A673 (cell line): ENCODE measurements around the gene SUDS3. TPM values are rescaled to one million over a fixed set of nuclear protein-coding genes. Genes with fewer than 3 reads are reported as not detected.

Experiments
- Bru-seq: library from RNA; stranded (reverse); fragments of 400-500 nt; gene quantifications from one replicate; lab custom pipeline; 2021; lab: Mats Ljungman, UMichigan
- BruChase-seq, 2 experiments: library from RNA; stranded (reverse); fragments of 400-500 nt; gene quantifications; one replicate each; lab custom pipeline; 2021; lab: Mats Ljungman, UMichigan
- BruUV-seq: library from RNA; stranded (reverse); fragments of 400-500 nt; replicated peaks from 2 replicates; lab custom pipeline; 2021; lab: Mats Ljungman, UMichigan
- CTCF ChIA-PET: fragments of 300-600 bp; sonication (Branson Sonifier 250); formaldehyde crosslinking; loops from one replicate; lab custom pipeline; 2022; ENCODE audit warnings: antibody characterized with exemption; lab: Charles Lee
- POLR2A ChIA-PET: fragments of 300-600 bp; sonication (Branson Sonifier 250); formaldehyde crosslinking; loops from one replicate; lab custom pipeline; 2022; ENCODE audit warnings: antibody characterized with exemption; ENCODE audit not compliant: low non-redundant PET; lab: Charles Lee
- DNase-seq: peaks from one replicate; pipeline ENCODE4 v3.0.0-alpha.2; 2015; ENCODE audit warnings: low spot score
- H3K27ac ChIP-seq: fragments of 200-600 bp; sonication (generic); 2 replicates; pipeline ENCODE4 v1.5.1; 2016; ENCODE audit warnings: mixed run types, low read depth, mild to moderate bottlenecking, mixed read lengths, antibody characterized with exemption, low read length; ENCODE audit not compliant: poor library complexity, severe bottlenecking
- H3K27me3 ChIP-seq: fragments of 200-600 bp; sonication (generic); replicated peaks from 2 replicates; pipeline ENCODE4 v1.6.1; 2017; ENCODE audit warnings: mixed run types, low read depth, mild to moderate bottlenecking, mixed read lengths, antibody characterized with exemption, low read length; ENCODE audit not compliant: insufficient read depth, poor library complexity
- H3K36me3 ChIP-seq: fragments of 200-600 bp; sonication (generic); 2 replicates; pipeline ENCODE4 v1.6.1; 2016; ENCODE audit warnings: mixed run types, mild to moderate bottlenecking, mixed read lengths, antibody characterized with exemption, low read length; ENCODE audit not compliant: insufficient read depth, poor library complexity, severe bottlenecking
- H3K4me1 ChIP-seq: fragments of 200-600 bp; sonication (generic); 2 replicates; pipeline ENCODE4 v1.6.1; 2017; ENCODE audit warnings: mixed run types, mild to moderate bottlenecking, mixed read lengths, antibody characterized with exemption, low read length; ENCODE audit not compliant: insufficient read depth, poor library complexity, severe bottlenecking
- H3K4me3 ChIP-seq: fragments of 200-600 bp; sonication (generic); 2 replicates; pipeline ENCODE4 v1.5.1; 2016; ENCODE audit warnings: low read depth, mixed run types, mild to moderate bottlenecking, mixed read lengths, low read length; ENCODE audit not compliant: poor library complexity, severe bottlenecking
- H3K9me3 ChIP-seq: fragments of 200-600 bp; sonication (generic); 2 replicates; pipeline ENCODE4 v1.6.1; 2016; ENCODE audit warnings: mixed run types, low read depth, mild to moderate bottlenecking, mixed read lengths, antibody characterized with exemption, low read length; ENCODE audit not compliant: poor library complexity, severe bottlenecking
- CTCF ChIP-seq: fragments of 300-800, 200-600 bp; sonication (generic); conservative IDR thresholded peaks from 2 replicates; pipeline ENCODE4 v1.5.1; 2017; ENCODE audit warnings: low read depth, mild to moderate bottlenecking, antibody characterized with exemption, low read length, moderate library complexity, mixed read lengths
- EZH2 ChIP-seq: fragments of 200-600 bp; sonication (generic); IDR thresholded peaks from 2 replicates; pipeline ENCODE4 v1.6.1; 2017; ENCODE audit warnings: borderline replicate concordance, low read depth, mild to moderate bottlenecking, mixed read lengths, antibody characterized with exemption, low read length; ENCODE audit not compliant: poor library complexity, severe bottlenecking
- intact Hi-C: fragments of 100-400 bp; cut with micrococcal nuclease; formaldehyde crosslinking; loops from one replicate; pipeline ENCODE4 v1.10.0; 2022; ENCODE audit not compliant: unreplicated experiment
- long read RNA-seq: library from polyadenylated mRNA; stranded (forward); transcript quantifications from one replicate; pipeline ENCODE4 v2.0.0, GENCODE V29; 2022
- total RNA-seq: library from RNA; stranded (reverse); gene quantifications from 2 replicates; pipeline ENCODE4 v1.2.3, GENCODE V29; 2021

The SUDS3 gene
- total RNA-seq (47.8 and 50.0 TPM in 2 replicates), Bru-seq, nascent RNA (percentile 87 among the genes with signal in this experiment), BruChase-seq, experiment 1, labeled RNA remaining after a 2-hour chase (percentile 96 among the genes with signal in this experiment), BruChase-seq, experiment 2, labeled RNA remaining after a 6-hour chase (percentile 95 among the genes with signal in this experiment)
- long read RNA-seq, full-length matches to known transcripts: 106 of 143 reads
- long read RNA-seq, partial matches to known transcripts: 6 of 143 reads
- long read RNA-seq, other reads (novel, unspliced or antisense): 31 of 143 reads

DNA sequence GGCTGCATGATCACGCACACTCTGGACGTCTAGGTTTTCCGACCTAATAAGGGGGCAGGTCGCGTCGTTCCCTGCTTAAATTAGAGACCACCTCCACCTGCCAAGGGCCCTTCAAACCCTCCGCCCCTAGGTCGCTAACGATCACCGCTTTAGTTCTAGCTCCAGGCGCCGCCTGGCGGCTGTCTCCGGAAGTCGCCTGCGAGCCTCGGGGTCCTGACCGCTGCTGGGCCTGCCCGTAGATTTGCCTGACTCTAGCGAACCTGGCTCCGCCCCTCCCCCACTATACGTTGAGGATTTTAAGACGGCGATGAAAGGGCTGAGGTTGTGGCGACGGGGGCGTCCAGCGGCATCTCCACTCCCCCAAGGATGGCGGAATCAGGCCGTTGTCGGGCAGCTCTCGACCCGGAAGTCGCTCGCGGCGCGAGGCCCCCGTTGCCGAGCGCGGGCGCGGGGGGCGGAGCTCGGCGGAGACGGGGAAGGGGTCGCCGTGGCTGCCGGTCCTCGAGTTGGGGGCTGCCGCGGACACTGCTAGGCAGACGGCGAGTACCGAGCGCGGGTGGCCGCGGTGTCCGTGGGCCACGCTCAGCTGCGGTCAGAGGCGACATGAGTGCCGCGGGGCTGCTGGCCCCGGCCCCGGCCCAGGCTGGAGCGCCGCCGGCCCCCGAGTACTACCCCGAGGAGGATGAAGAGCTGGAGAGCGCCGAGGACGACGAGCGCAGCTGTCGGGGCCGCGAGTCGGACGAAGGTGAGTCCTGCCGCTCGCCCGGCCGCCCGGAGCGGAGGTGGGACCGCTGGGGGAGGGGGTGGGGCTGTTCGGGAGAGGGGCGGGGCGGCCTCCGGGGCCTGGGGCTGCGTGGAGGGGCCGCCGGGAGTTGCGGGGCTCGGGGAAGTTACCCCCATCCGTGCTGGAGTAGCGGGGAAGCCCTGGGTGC, at the start of gene SUDS3:
Gene SUDS3 (plus strand): TSS at position 467 of the 932 bp plus-strand sequence. CDS start 137 bp downstream, at position 604.
- Histone ChIP-seq H3K27ac (peak within 1 kb of the TSS; percentile 99), H3K4me3 (peak within 1 kb of the TSS; percentile 94), H3K36me3 (peaks cover 18% of the 10 kb centered on the region), H3K4me1 (peaks cover 18% of the 10 kb centered on the region), H3K27me3 (no peaks in the 10 kb centered on the region), H3K9me3 (no peaks in the 10 kb centered on the region)
- ChIA-PET POLR2A (interaction anchor here (0.6 kb wide), 2 partner anchors 110 to 1926 kb away, joined by 4 to 10 read pairs; partner anchors contain the start of gene SIRT4), CTCF (interaction anchor here (0.5 to 3.4 kb wide), 8 partner anchors 18 to 1121 kb away, joined by 3 to 30 read pairs (median 4); no protein-coding TSS in a partner anchor)
- intact Hi-C loops: loop anchor here (1.0 to 5.0 kb wide), 6 partner anchors 46 to 504 kb away; partner anchors contain the start of gene WSB2
- no peak for TF ChIP-seq EZH2
- peak; percentile 99 for TF ChIP-seq CTCF
- no TSS peak for BruUV-seq
- DNase-seq: peak; percentile 88

DNA sequence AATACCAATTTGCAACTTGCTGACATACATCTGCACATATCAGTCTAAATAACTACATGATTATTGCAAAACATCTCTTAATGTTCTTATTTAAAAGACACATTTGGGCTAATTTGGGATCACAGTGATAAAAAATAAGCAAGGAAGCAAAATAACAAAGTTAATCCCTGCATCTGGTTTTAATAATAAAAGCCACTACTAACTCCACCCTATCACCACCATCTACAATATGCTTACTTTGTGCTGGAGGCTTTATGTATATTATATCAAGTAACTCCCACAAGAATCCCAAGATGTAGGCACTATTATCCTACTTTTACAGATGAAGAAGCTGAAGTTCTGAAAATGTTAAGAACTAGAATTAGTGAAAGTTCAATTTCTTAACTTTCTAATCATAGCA, 49.4 kb upstream of the SUDS3 start:
- H3K4me3 ChIP-seq: no peak overlapping the region
- ChIA-PET POLR2A (no interaction called here), CTCF (no interaction called here)
- TF ChIP-seq EZH2 (no peak), CTCF (no peak)
- H3K27ac ChIP-seq: peak overlapping the region; percentile 70
- intact Hi-C loops: no loop called here
- no peaks in the 10 kb centered on the region for H3K9me3 ChIP-seq
- BruUV-seq: no TSS peak
- H3K36me3 ChIP-seq: peaks cover 4% of the 10 kb centered on the region
- DNase-seq: peak; percentile 73
- peaks cover 66% of the 10 kb centered on the region for H3K4me1 ChIP-seq
- H3K27me3 ChIP-seq: no peaks in the 10 kb centered on the region

- no peak overlapping the region for H3K4me3 ChIP-seq
- peaks cover 4% of the 10 kb centered on the region for H3K36me3 ChIP-seq
- H3K9me3 ChIP-seq: no peaks in the 10 kb centered on the region
- H3K4me1 ChIP-seq: peaks cover 70% of the 10 kb centered on the region
- POLR2A ChIA-PET: no interaction called here
- no peaks in the 10 kb centered on the region for H3K27me3 ChIP-seq
- TF ChIP-seq EZH2 (no peak), CTCF (no peak)
- H3K27ac ChIP-seq: peak overlapping the region; percentile 70
- peak; percentile 51 for DNase-seq
- CTCF ChIA-PET: no interaction called here
- intact Hi-C loops: no loop called here
- no TSS peak for BruUV-seq
These were observed 49.0 kb upstream of the SUDS3 start for GRCh38 chr12:118327391-118327790.
